ENCODE results near the gene SERPINF2.
"Not testable (repeated sequence)": the region's sequence is repeated elsewhere in the genome, so short reads cannot be mapped to it uniquely, and the experiment has no call there.

SERPINF2 gene

GRCh38 chr17:1742371-1743087, at the start of gene SERPINF2:
Gene SERPINF2 (plus strand): TSS chr17:1742871. CDS start chr17:1744996, 2,125 bp downstream.
- no peak for DNase-seq

GRCh38 chr17:1693339-1693738, 49.3 kb upstream of the SERPINF2 start:
- no peak for DNase-seq

- no peak for DNase-seq
Observed at GRCh38 chr17:1695365-1695764, 47.3 kb upstream of the SERPINF2 start.

GRCh38 chr17:1697681-1698080, 45.0 kb upstream of the SERPINF2 start:
- no peak for DNase-seq

GRCh38 chr17:1699891-1700290, 42.8 kb upstream of the SERPINF2 start:
- not testable (repeated sequence) for DNase-seq

- no peak for DNase-seq
Observed at GRCh38 chr17:1703063-1703462, 39.6 kb upstream of the SERPINF2 start.

- DNase-seq, result no peak
Observed at GRCh38 chr17:1705004-1705403, 37.7 kb upstream of the SERPINF2 start.

- DNase-seq, result no peak
Observed at GRCh38 chr17:1707107-1707506, 35.6 kb upstream of the SERPINF2 start.

GRCh38 chr17:1708791-1709346, 33.8 kb upstream of the SERPINF2 start:
- DNase-seq, result not testable (repeated sequence)

- DNase-seq, result no peak
Observed at GRCh38 chr17:1709403-1709951, 33.2 kb upstream of the SERPINF2 start.

- no peak for DNase-seq
Observed at GRCh38 chr17:1709971-1710806, 32.5 kb upstream of the SERPINF2 start, which contains the start of gene TLCD2. Gene TLCD2 (minus strand): TSS chr17:1710377. CDS start chr17:1710242, 135 bp downstream.

GRCh38 chr17:1710807-1711553, 31.7 kb upstream of the SERPINF2 start:
- DNase-seq, result no peak

- no peak for DNase-seq
Observed at GRCh38 chr17:1711804-1712203, 30.9 kb upstream of the SERPINF2 start.

GRCh38 chr17:1712271-1712670, 30.4 kb upstream of the SERPINF2 start:
- no peak for DNase-seq

GRCh38 chr17:1713160-1713877, 29.4 kb upstream of the SERPINF2 start:
- no peak for DNase-seq

- no peak for DNase-seq
Observed at GRCh38 chr17:1713878-1714426, 28.7 kb upstream of the SERPINF2 start.

- peak; percentile 16 for DNase-seq
Observed at GRCh38 chr17:1714427-1714979, 28.2 kb upstream of the SERPINF2 start.

- no peak for DNase-seq
Observed at GRCh38 chr17:1714980-1715802, 27.5 kb upstream of the SERPINF2 start.

- DNase-seq, result no peak
Observed at GRCh38 chr17:1715803-1716075, 26.9 kb upstream of the SERPINF2 start.

GRCh38 chr17:1716076-1716911, 26.4 kb upstream of the SERPINF2 start:
- DNase-seq, result peak; percentile 96

Measured in COR-L47 (cell line).